Activated CD4-positive, CD25-positive, alpha-beta regulatory T cell treated with anti-CD3 and anti-CD28 coated beads, Interleukin-2, amount 50 U/mL, for 16 hours (primary cell): ENCODE measurements around the gene ATP8A2.

Experiments used
- DNase-seq: peaks from one replicate; pipeline ENCODE4 v3.0.0-alpha.2; 2020; ENCODE audit warnings: low read depth, low spot score

The ATP8A2 gene

GRCh38 chr13:26029581-26030136, 657.9 kb downstream of the ATP8A2 start:
- DNase-seq = no peak

- DNase-seq = no peak
Observed at GRCh38 chr13:26030331-26030730, 658.6 kb downstream of the ATP8A2 start.

- DNase-seq = no peak
Observed at GRCh38 chr13:26034018-26034417, 662.2 kb downstream of the ATP8A2 start.

GRCh38 chr13:26036383-26036782, 664.6 kb downstream of the ATP8A2 start:
- DNase-seq = no peak

GRCh38 chr13:26037302-26037701, 665.5 kb downstream of the ATP8A2 start:
- DNase-seq = no peak

GRCh38 chr13:26038931-26039475, 667.2 kb downstream of the ATP8A2 start:
- DNase-seq = no peak

GRCh38 chr13:26041444-26041843, 669.7 kb downstream of the ATP8A2 start:
- DNase-seq = no peak

GRCh38 chr13:26042785-26043184, 671.0 kb downstream of the ATP8A2 start:
- no peak for DNase-seq

GRCh38 chr13:26045142-26045541, 673.4 kb downstream of the ATP8A2 start:
- DNase-seq = no peak

- no peak for DNase-seq
Observed at GRCh38 chr13:26046639-26047038, 674.9 kb downstream of the ATP8A2 start.

GRCh38 chr13:26047040-26047439, 675.3 kb downstream of the ATP8A2 start:
- DNase-seq = no peak

GRCh38 chr13:26048741-26049140, 677.0 kb downstream of the ATP8A2 start:
- DNase-seq = no peak

- no peak for DNase-seq
Observed at GRCh38 chr13:26050568-26051230, 678.9 kb downstream of the ATP8A2 start.

- no peak for DNase-seq
Observed at GRCh38 chr13:26051231-26051656, 679.5 kb downstream of the ATP8A2 start.

GRCh38 chr13:26051657-26052311, 680.0 kb downstream of the ATP8A2 start, which contains the start of gene SHISA2:
Gene SHISA2, minus strand, starts transcription at chr13:26052016. Its CDS starts 1,041 bp downstream, at chr13:26050975.
- DNase-seq = no peak

- DNase-seq = no peak
Observed at GRCh38 chr13:26052337-26052736, 680.6 kb downstream of the ATP8A2 start.

GRCh38 chr13:26053418-26053980, 681.7 kb downstream of the ATP8A2 start:
- no peak for DNase-seq

GRCh38 chr13:26054896-26055295, 683.1 kb downstream of the ATP8A2 start:
- DNase-seq = no peak

GRCh38 chr13:26058704-26059103, 686.9 kb downstream of the ATP8A2 start:
- DNase-seq = no peak

GRCh38 chr13:26060357-26060756, 688.6 kb downstream of the ATP8A2 start:
- no peak for DNase-seq

GRCh38 chr13:26061256-26061655, 689.5 kb downstream of the ATP8A2 start:
- DNase-seq = no peak

- no peak for DNase-seq
Observed at GRCh38 chr13:26061947-26062346, 690.2 kb downstream of the ATP8A2 start.
